GM12801 (cell line): ENCODE results near the gene CERS3.

Source experiments
- TF ChIP-seq, protein P1 (sequence below): IDR thresholded peaks from one replicate; pipeline ENCODE4 v1.5.1; 2011; ENCODE audit warnings: control low read depth; ENCODE audit not compliant: insufficient read length; ENCODE audit errors: extremely low read depth

Gene CERS3

DNA sequence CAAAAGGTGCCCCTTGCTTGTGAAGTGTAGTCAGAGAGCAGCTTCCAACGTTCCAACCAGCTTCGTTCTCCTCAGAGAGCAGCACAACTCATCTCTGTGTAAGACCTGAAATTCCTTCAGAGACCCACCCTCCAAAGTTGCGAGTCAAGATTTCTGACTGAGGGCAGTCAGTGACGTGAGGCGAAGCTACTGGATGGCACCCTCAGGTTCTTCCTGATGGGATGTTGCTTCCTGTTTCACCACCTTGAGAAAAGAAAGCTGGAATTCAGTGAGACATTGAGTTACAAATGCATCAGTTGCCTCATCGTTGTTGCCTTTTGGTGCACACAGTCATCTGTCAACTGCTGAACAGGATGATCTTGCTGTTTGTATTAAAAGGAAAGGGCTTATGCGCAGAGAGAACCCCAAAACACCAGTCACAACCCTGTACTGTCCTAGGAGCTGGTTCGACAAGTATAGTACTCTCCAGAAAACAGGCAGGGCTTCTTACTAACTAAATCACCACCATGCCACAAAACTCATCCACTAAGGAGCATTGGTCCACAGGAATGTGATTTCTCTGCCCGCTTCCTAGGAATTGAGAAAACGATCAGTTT, at the start of gene CERS3:
TSS of gene CERS3 (minus strand) at position 118 of the 596 bp plus-strand sequence. CDS start 27,101 bp downstream, outside the sequence.
- TF ChIP-seq, protein P1, sequence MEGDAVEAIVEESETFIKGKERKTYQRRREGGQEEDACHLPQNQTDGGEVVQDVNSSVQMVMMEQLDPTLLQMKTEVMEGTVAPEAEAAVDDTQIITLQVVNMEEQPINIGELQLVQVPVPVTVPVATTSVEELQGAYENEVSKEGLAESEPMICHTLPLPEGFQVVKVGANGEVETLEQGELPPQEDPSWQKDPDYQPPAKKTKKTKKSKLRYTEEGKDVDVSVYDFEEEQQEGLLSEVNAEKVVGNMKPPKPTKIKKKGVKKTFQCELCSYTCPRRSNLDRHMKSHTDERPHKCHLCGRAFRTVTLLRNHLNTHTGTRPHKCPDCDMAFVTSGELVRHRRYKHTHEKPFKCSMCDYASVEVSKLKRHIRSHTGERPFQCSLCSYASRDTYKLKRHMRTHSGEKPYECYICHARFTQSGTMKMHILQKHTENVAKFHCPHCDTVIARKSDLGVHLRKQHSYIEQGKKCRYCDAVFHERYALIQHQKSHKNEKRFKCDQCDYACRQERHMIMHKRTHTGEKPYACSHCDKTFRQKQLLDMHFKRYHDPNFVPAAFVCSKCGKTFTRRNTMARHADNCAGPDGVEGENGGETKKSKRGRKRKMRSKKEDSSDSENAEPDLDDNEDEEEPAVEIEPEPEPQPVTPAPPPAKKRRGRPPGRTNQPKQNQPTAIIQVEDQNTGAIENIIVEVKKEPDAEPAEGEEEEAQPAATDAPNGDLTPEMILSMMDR, result no peak

DNA sequence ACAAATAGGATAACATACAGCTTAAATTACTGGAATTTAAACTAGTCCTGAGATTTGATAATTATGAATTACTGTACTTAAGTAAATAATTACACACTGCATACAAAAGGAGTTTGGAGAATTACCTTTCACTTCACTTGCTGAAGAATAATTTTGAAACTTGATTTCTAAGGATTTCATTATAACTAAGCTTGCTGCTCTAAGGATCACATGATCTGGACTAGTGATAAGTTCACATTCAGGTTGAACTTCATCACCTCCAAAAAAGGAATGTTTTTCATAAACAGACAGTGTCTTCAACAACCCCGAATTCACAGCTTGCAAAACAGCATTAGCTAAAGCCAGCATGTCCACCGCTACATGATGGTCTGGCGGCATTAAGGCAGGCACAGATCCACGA, 44.8 kb upstream of the CERS3 start:
- TF ChIP-seq, protein P1, result no peak

DNA sequence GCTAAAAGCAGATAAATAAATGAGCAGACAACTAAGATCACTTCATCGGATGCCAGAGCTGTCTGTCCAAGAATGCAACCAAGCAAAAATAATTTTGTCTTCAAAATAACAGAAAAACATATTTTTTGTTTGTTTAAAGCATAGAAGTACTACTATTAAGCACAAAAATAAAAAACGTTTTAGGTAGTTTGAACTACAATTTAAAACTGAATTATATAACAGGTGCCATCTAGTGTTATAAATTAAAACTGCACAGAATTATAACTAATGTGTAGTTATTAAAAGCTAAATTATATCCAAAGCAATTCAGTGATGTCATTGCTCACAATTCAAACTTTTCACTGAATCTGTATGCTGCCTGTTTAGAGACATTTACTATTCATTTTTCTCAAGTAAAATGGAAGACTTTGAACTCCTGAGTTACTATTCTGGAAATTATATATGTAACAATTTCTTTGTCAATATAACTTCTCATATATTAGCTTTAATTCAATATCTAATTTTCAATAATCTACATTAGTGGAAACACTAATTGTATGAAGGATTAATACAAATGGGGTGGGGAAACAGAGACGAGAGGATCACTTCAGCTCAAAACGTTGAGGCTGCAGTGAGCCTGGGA, 43.7 kb upstream of the CERS3 start:
- TF ChIP-seq, protein P1, result no peak

DNA sequence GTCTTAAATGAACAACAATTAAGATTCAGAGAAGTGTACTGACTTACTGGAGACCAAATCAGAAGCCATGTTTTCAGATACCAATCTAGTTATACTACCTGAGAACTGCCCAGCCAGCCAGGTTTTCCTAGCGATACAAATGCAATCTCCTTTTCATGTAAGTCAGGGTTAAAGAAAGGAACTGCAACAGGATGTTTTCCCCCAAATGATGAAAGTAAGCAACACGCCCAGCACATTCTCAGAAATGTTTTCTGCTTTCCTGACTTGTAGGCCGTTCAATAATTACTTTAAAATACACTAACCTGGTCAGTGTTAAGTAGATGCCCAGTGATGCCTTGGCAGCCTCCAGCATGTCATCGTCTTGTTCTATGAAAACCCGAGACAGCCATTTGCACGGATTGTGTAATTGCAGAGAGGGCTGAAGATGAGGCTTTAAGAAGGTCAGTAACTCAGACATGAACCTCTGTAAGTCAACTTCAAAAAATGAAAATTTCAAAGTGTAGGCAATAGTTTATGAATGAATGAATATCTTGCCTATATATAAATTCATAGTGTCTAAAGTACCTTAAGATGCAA, 42.9 kb upstream of the CERS3 start:
- TF ChIP-seq, protein P1, result no peak

DNA sequence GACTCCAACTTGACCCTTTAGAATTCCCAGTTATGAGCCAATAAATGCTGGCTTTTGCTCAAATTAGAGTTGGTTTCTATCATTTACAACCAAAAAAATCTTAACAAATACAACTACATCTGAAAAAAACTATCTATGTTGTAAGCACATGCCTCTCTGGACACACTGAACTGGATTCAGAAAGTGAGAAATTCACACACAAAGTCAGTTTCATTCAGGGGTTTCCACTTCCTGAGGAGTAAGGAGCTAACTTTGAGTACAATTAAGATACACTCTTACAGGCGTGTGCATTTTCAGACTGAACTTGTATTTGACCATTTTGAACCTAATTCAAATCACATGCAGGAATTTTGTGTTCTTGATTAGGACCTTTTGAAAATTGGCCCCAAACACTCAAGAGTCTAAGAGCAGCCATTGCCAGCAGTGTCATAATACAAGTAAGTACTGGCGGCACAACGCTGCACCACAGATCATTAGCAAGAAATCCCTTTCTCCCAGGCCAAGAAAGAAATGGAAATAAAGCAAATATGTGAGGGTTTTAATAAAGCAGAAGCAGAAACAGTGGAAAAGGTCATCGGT, 42.1 kb upstream of the CERS3 start:
- TF ChIP-seq, protein P1, result no peak

DNA sequence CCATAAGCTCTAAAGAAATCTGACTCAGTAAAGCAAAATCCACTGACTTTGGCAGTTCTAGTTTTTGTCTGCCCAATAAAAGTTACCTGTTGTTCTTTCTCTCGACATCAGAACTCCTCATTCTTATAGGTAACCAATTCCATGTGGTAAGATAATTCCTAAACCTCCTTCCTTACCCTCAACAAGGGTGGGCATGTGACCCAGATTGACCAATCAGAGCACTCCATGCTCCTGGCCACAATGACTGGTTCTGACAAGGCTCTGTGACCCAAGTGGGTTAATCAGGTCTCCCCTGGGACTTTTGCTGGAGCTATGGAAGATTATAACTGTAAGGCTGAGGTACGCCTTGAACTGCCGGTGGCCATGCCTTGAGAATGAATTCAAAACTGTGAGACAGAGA, 41.5 kb upstream of the CERS3 start:
- TF ChIP-seq, protein P1, result no peak

DNA sequence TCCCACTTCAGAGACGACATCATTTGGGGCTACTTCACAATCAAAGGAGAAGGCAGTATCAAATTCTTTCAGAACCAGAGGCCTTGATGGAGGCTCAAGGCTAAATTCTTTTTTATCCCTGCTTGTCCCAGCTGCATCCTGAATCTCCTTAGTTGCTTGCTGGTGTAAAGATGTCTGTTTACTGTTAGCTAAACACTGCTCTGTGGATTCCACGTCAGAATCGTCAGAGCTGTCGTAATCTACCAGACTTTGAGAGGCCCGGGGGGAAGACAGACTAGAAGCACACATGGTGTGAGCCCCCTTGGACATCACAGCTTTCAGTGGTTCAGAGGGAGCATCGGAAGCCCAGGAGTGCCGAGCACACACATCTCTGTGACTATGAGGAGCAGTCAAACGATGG, 40.6 kb upstream of the CERS3 start:
- TF ChIP-seq, protein P1, result no peak
